ENCODE data around the gene SERPINB1.
"Not testable (repeated sequence)": the region's sequence is repeated elsewhere in the genome, so short reads cannot be mapped to it uniquely, and the experiment has no call there.

Gene SERPINB1

DNA sequence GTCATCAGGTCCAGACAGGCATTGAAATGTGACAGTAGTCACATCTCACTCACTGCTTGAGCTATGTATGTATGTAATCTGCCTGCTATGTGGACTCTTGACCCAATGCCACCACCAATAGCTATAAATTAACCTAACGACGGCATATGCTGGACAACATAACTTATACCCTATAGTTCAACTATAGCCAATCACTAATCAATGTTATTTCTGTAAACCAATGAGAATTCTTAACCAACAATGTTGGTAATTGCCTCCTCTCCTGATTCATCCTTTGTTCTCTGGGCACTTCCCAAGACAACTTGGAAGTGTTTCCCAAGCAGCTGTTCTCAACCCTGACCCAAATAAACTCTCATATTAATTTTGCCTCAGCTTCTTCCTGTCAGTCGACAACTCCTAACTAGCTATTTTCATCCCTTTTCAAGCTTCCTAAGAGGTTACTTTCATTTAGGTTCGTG, 24.1 kb upstream of the SERPINB1 start:
- DNase-seq = no peak

GRCh38 chr6:2865270-2865669, 23.6 kb upstream of the SERPINB1 start:
- no peak for DNase-seq

DNA sequence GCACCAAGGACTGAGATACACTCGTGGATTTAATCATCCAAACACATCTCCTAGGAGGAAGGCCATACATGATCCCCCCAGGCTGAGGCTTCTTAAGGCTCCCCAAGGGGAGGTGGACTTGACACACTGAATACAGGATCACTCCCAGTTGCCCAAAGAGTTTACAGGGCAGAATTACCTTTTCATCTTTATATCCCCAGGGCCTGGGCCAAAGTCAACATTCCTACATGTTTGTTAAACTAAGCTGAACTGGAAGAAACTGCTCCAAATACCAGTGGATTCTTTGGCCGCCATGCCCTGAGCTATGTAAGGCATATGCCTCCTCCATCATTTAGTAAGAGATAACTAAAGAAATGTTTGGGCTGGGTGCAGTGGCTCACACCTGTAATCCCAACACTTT, 22.2 kb upstream of the SERPINB1 start:
- DNase-seq = no peak

GRCh38 chr6:2862712-2863181, 21.1 kb upstream of the SERPINB1 start:
- no peak for DNase-seq

- DNase-seq = no peak
Observed at GRCh38 chr6:2861822-2862164, 20.1 kb upstream of the SERPINB1 start.

GRCh38 chr6:2861060-2861821, 19.6 kb upstream of the SERPINB1 start:
- no peak for DNase-seq

GRCh38 chr6:2860706-2861059, 19.0 kb upstream of the SERPINB1 start:
- DNase-seq = not testable (repeated sequence)

GRCh38 chr6:2859798-2860705, 18.4 kb upstream of the SERPINB1 start:
- not testable (repeated sequence) for DNase-seq

DNA sequence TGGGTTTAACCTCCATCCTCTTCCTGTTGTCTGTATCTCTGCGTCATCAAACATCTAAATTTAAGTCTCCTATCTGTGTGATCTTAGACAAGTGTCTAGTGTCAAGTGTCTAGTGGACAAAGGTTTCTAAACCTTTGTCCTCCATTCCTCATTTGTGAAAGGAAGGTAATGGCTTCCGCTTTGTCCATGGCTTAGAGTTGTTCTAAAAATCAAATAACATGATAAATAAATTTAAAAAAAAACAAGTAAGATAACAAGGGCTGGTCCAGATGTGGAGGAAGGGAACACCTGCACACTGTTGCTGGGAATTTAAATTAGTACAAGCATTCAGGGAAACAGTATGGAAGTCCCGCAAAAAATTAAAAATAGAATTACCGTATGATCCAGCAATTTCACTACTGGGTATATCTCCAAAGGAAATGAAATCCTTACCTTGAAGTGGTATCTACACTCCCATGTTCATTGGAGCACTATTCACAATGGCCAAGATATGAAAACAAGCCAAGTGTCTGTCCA, 17.6 kb upstream of the SERPINB1 start:
- DNase-seq = no peak

GRCh38 chr6:2857580-2858337, 16.1 kb upstream of the SERPINB1 start:
- peak; percentile 70 for DNase-seq

GRCh38 chr6:2857185-2857579, 15.5 kb upstream of the SERPINB1 start:
- DNase-seq = no peak

DNA sequence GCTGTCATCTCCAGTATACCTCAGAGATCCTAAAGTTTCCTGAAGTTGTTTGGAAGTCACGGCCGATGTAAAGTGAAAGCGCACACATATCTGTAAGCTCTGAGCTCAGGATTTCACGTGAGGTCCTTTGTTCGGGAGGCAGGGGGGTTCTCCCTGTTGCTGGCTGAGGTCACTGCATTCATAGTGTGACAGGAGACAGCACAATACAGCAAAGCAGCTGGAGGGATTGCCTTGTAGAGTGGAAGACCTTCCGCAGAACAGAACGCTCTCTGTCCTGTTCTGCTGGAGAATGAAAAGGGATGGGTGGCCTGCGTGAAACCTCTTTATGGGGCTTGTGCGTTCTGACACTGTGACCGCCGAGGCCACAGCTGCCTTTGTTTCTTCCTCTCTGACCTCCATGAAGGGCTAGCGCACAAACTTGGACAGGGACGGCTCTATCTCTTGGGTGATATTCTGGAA, 13.4 kb upstream of the SERPINB1 start:
- no peak for DNase-seq

DNA sequence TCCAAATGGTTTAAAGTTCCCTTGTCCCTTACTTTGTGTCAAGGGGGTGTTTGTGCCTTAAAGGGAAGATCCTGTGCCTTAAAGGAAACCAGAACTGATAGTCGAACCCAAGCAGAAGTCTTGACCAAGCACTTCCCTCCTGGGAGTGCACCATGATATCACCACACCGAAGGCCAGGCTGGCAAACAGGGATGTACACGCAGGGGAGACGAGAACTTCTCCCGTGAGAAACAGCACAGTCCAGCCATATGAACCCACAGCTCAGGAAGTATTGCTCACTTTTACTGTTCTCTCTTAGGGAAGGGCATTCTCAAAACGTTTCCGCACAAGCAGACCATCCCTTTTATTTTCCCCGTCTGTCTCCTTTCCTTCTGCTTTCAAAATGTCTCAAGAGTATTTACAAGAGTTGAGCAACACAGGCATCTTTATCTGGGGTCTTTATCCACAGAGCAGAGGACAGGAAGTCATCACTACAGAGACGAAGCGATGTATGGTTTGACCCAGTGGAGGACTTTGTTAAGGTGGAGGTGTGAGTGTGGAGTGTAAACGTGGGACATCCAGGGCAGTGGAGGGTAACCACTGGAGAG, 12.8 kb upstream of the SERPINB1 start:
- no peak for DNase-seq

DNA sequence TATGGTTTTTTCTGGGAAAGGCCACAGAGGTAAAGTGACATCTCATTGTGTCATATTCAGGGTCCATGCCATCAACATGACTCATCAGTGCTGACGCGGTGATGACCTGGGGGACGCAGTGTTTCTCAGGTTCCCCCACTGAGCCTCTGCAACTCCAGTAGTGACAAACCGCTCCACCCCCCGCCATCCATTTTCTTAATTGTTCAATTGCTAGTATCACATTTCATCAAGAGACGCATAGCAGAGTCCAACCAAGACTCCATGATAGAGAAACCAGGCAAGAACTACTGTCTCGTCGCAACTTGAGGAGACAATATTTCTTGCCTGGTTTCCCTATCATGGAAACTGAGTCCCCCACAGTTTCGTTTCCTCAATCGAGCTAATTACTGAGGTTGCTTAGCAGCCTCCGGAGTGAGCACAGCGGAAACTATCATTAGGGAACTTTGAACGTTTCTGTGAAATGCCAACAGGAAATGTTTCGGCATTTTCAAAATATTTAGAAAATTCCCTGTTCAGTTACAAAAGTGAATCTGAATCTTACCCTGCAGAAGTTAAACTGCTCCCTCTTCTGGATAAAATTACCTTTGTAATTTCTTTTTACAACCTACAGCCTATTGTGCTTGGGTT, 12.2 kb upstream of the SERPINB1 start:
- no peak for DNase-seq

DNA sequence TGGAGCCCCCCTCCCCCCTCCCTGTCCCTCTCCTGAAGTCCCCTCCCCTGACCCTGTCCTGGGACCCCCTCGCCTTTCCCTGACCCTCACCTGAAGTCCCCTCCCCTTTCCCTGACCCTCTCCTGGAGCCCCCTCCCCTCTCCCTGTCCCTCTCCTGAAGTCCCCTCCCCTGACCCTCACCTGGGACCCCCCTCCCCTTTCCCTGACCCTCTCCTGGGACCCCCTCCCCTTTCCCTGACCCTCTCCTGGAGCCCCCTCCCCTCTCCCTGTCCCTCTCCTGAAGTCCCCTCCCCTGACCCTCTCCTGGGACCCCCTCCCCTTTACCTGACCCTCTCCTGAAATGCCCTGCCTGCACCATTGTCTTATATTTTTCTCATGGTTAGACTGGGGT, 11.7 kb upstream of the SERPINB1 start:
- not testable (repeated sequence) for DNase-seq

GRCh38 chr6:2852921-2853322, 11.3 kb upstream of the SERPINB1 start:
- DNase-seq = no peak

GRCh38 chr6:2852514-2852855, 10.8 kb upstream of the SERPINB1 start:
- no peak for DNase-seq

- no peak for DNase-seq
Observed at GRCh38 chr6:2851727-2852513, 10.3 kb upstream of the SERPINB1 start.

DNA sequence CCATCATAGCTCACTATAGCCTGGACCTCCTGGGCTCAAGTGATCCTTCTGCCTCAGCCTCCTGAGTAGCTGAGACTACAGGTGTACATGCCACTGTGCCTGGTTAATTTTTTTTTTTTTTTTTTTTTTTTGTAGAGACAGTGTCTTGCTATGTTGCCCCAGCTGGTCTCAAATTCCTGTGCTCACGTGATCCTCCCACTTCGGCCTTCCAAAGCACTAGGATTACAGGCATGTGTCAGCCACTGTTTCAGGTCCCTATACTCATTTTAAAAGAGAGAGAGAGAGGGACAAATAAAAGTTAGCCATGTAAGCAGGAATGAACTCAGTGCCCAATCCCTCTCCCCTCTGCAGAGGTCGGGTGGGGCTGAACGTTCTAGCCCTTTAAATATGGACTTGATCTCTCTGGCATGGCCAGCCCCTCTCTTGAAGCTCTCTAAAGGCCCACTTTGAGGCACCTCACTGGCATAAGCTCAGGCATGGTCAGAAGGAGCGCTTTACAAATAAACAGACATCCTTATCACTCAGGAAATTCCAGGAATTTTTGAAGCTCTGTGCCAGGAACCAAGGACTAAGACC, 9.0 kb upstream of the SERPINB1 start:
- no peak for DNase-seq

DNA sequence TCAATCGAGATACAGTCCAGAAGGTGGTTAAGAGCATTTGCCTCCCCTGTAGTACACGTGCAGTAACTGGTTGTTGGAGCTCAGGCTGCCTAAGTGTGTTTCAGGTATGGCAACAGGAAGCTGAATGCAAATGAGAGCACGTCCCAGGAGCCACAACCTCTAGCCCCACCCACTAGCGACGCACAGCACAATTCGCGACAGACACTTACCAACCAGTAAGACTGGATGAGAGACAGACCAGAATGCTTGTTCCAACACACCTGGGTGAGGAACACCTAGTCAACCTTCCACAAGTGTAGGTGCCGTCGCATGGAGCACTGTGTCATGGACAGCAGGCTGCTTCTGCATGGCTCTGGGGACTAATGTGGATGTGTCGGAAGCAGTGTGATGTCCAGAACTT, 7.2 kb upstream of the SERPINB1 start:
- DNase-seq = no peak

- no peak for DNase-seq
Observed at GRCh38 chr6:2845880-2846208, 4.2 kb upstream of the SERPINB1 start.
